A549 treated with AZD2906 at 1 μM for 4 hours (cell line): ENCODE data around the gene CX3CL1. TPM values are rescaled to one million over a fixed set of nuclear protein-coding genes. Genes with fewer than 3 reads are reported as not detected.

Experiments used
- total RNA-seq: library from RNA; stranded (reverse); fragments of 200-300 nt; extraction: Qiagen RNA extraction; gene quantifications from 5 replicates; pipeline ENCODE4 v1.2.3, GENCODE V29; 2022

The CX3CL1 gene
- 0.06 to 0.11 TPM (median 0.08 TPM) in 5 replicates for total RNA-seq

GRCh38 chr16:57372372-57373116 is at the start of gene CX3CL1:
CX3CL1 (plus strand) TSS chr16:57372490; CDS start chr16:57372569, 79 bp downstream.

GRCh38 chr16:57358527-57359095 is 13.7 kb upstream of the CX3CL1 start, which contains the start of gene CCL22:
CCL22 (plus strand) TSS chr16:57358783; CDS start chr16:57358817, 34 bp downstream.

GRCh38 chr16:57403965-57404817 is 31.9 kb downstream of the CX3CL1 start, which contains the start of gene CCL17:
CCL17 (plus strand) TSS chr16:57404767; CDS start chr16:57413933, 9,166 bp downstream.

Other genes starting within 250 kb of the CX3CL1 start
- gene PSME3IP1, start 186.5 kb upstream of the CX3CL1 start, total RNA-seq = 82.1 to 108 TPM (median 91.0 TPM) in 5 replicates
- 33.0 to 47.7 TPM (median 37.2 TPM) in 5 replicates for gene RSPRY1, start 186.2 kb upstream of the CX3CL1 start, total RNA-seq
- 76.6 to 82.0 TPM (median 78.7 TPM) in 5 replicates for gene ARL2BP, start 127.2 kb upstream of the CX3CL1 start, total RNA-seq
- gene PLLP, start 87.8 kb upstream of the CX3CL1 start, total RNA-seq = 1.4 to 1.7 TPM (median 1.6 TPM) in 5 replicates
- 0.05 to 0.07 TPM (median 0.05 TPM) in 4 of 5 replicates, not detected in the other for gene CCL22, start 13.7 kb upstream of the CX3CL1 start, total RNA-seq
- not detected in 5 replicates for gene CCL17, start 32.3 kb downstream of the CX3CL1 start, total RNA-seq
- gene CIAPIN1, start 74.9 kb downstream of the CX3CL1 start, total RNA-seq = 70.7 to 96.2 TPM (median 72.4 TPM) in 5 replicates
- gene COQ9, start 75.0 kb downstream of the CX3CL1 start, total RNA-seq = 40.3 to 51.4 TPM (median 49.7 TPM) in 5 replicates
- gene POLR2C, start 90.2 kb downstream of the CX3CL1 start, total RNA-seq = 105 to 193 TPM (median 108 TPM) in 5 replicates
- 29.0 to 38.7 TPM (median 36.9 TPM) in 5 replicates for gene DOK4, start 114.0 kb downstream of the CX3CL1 start, total RNA-seq
- 5.9 to 9.3 TPM (median 8.4 TPM) in 5 replicates for gene CCDC102A, start 164.1 kb downstream of the CX3CL1 start, total RNA-seq
- 0.03 to 0.07 TPM (median 0.06 TPM) in 5 replicates for gene ADGRG5, start 170.2 kb downstream of the CX3CL1 start, total RNA-seq